Neural progenitor cell (in vitro differentiated cells): ENCODE results near the gene LRRC51.

Experiments used
- EZH2 ChIP-seq: fragments of 200-600 bp; sonication (generic); IDR thresholded peaks from 2 replicates; pipeline ENCODE4 v1.6.1; 2017; ENCODE audit warnings: antibody characterized with exemption, mild to moderate bottlenecking, moderate library complexity
- TF ChIP-seq, protein P1 (sequence below): fragments of 200-600 bp; sonication (generic); IDR thresholded peaks from 2 replicates; pipeline ENCODE4 v1.5.1; 2017; ENCODE audit warnings: antibody characterized with exemption, mild to moderate bottlenecking

DNA sequence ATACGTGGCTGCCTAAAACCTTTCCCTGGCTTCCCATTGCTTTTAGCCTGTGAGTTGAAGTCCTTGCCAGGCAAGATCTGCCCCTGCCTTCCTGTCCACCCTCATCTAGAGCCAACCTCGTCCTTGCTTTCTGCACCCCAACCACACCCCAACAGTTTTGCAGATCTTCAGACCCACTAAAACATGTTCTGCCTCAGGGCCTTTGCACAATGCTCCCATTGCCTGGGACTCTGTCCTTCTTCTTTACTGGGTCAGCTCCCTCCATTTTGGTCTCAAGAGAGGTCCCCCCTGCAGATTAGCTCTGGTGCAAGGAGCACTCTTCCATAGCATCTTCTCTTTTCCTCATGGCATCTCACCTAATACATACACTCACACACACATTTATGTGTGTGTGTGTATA, 40.3 kb downstream of the LRRC51 start:
- TF ChIP-seq, protein P1, sequence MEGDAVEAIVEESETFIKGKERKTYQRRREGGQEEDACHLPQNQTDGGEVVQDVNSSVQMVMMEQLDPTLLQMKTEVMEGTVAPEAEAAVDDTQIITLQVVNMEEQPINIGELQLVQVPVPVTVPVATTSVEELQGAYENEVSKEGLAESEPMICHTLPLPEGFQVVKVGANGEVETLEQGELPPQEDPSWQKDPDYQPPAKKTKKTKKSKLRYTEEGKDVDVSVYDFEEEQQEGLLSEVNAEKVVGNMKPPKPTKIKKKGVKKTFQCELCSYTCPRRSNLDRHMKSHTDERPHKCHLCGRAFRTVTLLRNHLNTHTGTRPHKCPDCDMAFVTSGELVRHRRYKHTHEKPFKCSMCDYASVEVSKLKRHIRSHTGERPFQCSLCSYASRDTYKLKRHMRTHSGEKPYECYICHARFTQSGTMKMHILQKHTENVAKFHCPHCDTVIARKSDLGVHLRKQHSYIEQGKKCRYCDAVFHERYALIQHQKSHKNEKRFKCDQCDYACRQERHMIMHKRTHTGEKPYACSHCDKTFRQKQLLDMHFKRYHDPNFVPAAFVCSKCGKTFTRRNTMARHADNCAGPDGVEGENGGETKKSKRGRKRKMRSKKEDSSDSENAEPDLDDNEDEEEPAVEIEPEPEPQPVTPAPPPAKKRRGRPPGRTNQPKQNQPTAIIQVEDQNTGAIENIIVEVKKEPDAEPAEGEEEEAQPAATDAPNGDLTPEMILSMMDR: no peak
- no peak for TF ChIP-seq EZH2
